Measurements from ENCODE around the gene ENOSF1.
A peak's percentile ranks its signal among the peaks of the same experiment; 100 is the strongest.

ENOSF1 gene

DNA sequence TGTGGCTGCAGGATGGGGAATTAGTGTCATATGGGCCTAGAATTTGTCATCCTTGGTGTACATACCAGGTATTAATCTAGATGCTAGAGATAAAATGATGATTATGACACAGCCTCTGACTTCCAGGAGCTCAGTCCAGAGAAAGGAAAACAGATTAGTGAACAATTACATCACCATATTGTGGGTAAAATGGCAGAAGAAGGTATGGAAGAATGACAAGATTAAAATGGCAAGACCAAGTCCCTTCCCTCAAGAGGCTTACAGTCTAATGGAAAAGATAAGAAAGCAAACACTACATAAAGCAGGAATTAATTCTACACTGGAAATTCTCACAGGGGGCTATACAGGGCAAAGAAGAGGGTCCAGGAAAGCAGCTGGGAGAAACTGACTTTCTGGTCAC lies 80.9 kb downstream of the ENOSF1 start:
- H3K4me1 ChIP-seq: no peaks in the 10 kb centered on the region
- no peaks in the 10 kb centered on the region for H3K9me3 ChIP-seq
- H3K27me3 ChIP-seq: no peaks in the 10 kb centered on the region
- TF ChIP-seq, protein P1, sequence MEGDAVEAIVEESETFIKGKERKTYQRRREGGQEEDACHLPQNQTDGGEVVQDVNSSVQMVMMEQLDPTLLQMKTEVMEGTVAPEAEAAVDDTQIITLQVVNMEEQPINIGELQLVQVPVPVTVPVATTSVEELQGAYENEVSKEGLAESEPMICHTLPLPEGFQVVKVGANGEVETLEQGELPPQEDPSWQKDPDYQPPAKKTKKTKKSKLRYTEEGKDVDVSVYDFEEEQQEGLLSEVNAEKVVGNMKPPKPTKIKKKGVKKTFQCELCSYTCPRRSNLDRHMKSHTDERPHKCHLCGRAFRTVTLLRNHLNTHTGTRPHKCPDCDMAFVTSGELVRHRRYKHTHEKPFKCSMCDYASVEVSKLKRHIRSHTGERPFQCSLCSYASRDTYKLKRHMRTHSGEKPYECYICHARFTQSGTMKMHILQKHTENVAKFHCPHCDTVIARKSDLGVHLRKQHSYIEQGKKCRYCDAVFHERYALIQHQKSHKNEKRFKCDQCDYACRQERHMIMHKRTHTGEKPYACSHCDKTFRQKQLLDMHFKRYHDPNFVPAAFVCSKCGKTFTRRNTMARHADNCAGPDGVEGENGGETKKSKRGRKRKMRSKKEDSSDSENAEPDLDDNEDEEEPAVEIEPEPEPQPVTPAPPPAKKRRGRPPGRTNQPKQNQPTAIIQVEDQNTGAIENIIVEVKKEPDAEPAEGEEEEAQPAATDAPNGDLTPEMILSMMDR (IDR thresholded peaks at IDR 0.05; ENCODE audit: low read depth, low read length): no peak
- H3K4me3 ChIP-seq (ENCODE audit: low read depth, low read length): no peak overlapping the region
- no peak for DNase-seq
- H3K36me3 ChIP-seq: no peaks in the 10 kb centered on the region

DNA sequence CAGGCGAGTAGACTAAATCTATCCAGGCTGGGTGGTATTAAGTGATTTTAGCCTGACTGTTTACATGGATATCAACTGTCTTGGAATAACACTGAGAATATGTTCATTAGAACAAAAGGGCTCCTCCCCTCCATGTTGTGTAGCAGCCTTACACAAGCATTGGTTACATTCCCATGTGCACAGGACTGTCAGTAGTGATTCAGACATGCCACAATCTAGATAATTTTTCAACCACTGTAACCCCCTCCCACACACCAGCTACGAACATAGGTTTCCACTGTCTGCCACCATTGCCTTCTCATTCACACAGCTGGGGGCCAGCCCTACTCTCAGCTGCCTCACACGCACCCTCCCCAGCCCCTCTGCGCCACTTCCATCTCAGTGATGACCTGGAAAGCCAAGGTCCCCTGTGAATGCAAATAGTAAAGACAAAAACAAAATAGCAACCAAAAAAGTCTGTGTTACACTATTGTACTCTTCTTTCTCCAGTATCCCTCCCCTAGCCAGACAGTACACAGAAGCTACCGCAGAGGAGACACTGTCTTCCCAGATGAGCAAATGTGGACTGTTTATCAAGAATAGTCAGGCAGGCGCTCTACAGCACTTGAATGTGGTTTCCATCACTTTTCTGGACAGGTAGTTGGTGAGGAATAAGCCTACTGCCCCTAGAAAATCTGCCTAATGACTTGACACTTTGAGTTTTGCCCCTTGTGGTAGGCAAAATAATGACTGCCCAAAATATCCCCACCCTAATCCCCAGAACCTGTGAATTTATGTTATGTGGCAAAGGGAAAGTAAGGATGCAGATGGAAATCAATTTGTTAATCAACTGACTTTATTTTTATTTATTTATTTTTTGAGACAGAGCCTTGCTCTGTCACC lies 82.9 kb downstream of the ENOSF1 start:
- Histone ChIP-seq H3K4me1 (no peaks in the 10 kb centered on the region), H3K36me3 (no peaks in the 10 kb centered on the region), H3K9me3 (no peaks in the 10 kb centered on the region), H3K4me3 (ENCODE audit: low read depth, low read length) (no peak overlapping the region), H3K27me3 (no peaks in the 10 kb centered on the region)
- TF ChIP-seq, protein P1 (IDR thresholded peaks at IDR 0.05; ENCODE audit: low read depth, low read length): 0 out of 2 replicates have a peak, but pooled peaks have one; percentile 7
- DNase-seq: no peak

DNA sequence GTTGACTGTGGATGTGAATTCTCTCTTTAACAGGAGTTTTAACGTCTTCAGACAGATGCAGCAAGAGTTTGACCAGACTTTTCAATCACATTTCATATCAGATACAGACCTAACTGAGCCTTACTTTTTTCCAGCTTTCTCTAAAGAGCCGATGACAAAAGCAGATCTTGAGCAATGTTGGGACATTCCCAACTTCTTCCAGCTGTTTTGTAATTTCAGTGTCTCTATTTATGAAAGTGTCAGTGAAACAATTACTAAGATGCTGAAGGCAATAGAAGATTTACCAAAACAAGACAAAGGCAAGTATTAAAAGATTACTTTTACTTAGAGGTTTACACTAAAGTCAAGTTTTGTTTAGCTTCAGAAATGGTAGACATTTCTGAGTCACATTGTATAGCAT lies 85.2 kb downstream of the ENOSF1 start:
- no peak for DNase-seq
- TF ChIP-seq, protein P1 (IDR thresholded peaks at IDR 0.05; ENCODE audit: low read depth, low read length): no peak
- H3K27me3 ChIP-seq: no peaks in the 10 kb centered on the region
- no peak overlapping the region for H3K4me3 ChIP-seq (ENCODE audit: low read depth, low read length)
- H3K9me3 ChIP-seq: no peaks in the 10 kb centered on the region
- no peaks in the 10 kb centered on the region for H3K4me1 ChIP-seq
- no peaks in the 10 kb centered on the region for H3K36me3 ChIP-seq

DNA sequence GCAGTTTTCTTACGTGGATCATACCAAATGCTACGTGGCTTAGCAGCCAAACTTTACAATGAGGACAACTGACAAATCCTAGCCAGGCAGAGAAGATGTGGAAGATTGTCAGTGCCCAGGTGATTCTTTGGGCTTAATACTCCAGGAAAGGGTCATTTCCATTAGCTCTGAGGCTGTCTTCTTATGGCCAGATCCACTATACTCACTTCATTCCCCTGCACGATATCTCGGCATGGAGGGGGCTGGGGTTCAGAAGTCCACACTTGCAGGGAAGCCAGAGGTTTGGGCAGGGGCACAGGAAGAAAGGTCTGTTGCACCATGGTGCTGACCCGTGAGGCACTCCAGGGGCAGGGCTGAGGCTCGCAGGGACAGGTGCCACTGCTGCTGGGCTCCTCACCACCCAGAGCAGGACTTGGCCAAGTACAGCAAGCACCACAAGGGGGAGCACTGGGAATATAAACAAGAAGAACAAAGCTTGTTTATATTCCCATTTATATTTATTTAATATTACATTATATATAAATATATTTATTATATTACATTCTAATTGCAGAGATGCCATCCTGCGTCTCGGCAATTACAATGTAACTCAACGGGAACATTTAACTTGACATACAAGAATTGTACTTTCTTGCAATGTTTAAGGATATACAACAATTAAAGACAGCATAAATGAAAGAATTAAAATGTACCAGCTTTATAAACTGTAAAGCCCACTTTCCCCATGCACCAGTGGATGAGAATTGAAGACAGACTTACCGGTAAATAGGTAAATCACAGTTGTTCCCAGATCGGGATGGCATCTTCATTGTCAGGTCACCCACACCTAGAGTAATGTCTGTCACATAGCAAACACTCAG lies 88.4 kb downstream of the ENOSF1 start:
- H3K4me3 ChIP-seq (ENCODE audit: low read depth, low read length): no peak overlapping the region
- no peaks in the 10 kb centered on the region for H3K4me1 ChIP-seq
- no peaks in the 10 kb centered on the region for H3K9me3 ChIP-seq
- TF ChIP-seq, protein P1 (IDR thresholded peaks at IDR 0.05; ENCODE audit: low read depth, low read length): peak; percentile 57
- peaks cover 3% of the 10 kb centered on the region; the same call in 1 of the 2 replicates for H3K27me3 ChIP-seq
- peak; percentile 62 for DNase-seq
- H3K36me3 ChIP-seq: no peaks in the 10 kb centered on the region

DNA sequence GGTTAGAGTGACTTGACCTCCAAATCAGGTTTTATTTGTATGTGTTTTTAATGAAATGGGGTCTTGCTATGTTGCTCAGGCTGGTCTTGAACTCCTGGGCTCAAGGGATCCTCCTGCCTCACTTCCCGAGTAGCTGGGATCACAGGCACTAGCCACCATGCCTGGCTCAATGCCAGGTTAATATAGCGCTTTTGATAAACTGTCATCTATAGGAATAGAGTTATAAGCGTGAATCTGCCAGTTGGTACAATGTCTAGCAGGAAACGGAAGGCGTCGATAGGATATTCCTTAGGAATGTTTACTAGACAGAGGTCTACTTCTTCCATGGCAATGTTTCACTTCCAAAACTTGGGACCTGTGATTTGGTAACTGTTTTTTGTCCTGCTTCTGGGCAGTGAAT lies 90.1 kb downstream of the ENOSF1 start:
- Histone ChIP-seq H3K4me3 (ENCODE audit: low read depth, low read length) (no peak overlapping the region), H3K4me1 (no peaks in the 10 kb centered on the region), H3K9me3 (no peaks in the 10 kb centered on the region), H3K27me3 (peaks cover 9% of the 10 kb centered on the region), H3K36me3 (no peaks in the 10 kb centered on the region)
- DNase-seq: no peak
- TF ChIP-seq, protein P1 (IDR thresholded peaks at IDR 0.05; ENCODE audit: low read depth, low read length): no peak
